Fibroblast of skin of left biceps (primary cell): ENCODE data around the gene SPTBN5.

Experiments
- DNase-seq, 2 experiments: peaks; one replicate each; pipeline ENCODE4 v3.0.0-alpha.2; 2013; ENCODE audit warnings: low read depth in 2 of 2

Gene SPTBN5

DNA sequence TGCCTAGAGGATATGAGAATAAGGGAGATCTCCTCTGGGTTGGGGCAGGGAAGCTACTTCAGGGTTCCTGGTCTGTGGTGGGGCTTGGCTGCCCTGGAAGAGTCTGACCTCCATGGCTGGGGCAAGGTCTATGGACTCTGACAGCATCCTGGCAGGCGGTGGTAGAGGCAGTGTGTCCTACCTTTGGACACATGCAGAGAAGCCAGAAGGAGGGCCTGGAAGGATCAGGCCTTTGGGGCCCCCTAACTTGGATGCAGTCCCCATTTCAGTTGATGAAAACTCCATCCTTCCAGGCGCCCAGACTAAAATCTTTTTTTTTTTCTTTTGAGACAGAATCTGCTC is 10.4 kb downstream of the SPTBN5 start:
- no peak for DNase-seq

DNA sequence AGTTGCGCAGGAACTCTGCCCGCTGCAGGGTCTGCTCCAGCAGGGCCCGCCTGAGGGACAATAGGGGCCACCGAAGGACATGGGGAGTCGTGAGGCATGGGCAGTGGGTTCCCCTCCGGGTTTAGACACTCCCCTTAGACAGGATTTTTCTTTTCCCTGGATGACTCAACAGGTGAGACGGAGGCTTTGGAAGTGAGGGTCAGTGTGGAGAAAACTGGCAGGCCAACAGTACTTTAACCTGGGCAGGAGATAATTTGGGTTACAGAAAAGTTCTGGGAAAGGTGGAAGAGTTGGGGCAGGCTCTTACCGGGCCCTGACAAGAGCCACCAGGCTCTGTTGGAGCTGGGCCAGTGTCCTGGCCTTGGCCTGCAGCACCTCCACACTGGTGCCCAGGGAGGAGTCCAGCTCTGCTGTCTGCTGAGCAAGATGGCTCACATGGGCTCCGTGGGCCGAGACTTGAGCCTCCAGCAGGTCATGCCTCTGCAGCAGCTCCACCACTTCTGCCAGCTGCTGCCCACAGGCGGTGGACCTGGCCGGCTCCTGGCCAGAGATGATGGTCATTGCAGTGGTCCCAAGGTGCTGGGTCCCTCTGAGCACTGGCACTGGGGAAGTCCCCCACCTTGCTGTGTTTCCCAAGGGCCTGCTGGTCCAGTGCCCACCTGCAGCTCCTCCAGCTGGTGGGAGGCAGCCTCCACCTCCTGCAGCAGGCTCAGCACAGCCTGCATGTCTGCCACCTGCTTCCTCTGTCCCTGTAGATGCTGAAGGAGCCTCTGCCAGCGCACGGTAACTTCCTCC is 11.0 kb downstream of the SPTBN5 start:
- no peak for DNase-seq

DNA sequence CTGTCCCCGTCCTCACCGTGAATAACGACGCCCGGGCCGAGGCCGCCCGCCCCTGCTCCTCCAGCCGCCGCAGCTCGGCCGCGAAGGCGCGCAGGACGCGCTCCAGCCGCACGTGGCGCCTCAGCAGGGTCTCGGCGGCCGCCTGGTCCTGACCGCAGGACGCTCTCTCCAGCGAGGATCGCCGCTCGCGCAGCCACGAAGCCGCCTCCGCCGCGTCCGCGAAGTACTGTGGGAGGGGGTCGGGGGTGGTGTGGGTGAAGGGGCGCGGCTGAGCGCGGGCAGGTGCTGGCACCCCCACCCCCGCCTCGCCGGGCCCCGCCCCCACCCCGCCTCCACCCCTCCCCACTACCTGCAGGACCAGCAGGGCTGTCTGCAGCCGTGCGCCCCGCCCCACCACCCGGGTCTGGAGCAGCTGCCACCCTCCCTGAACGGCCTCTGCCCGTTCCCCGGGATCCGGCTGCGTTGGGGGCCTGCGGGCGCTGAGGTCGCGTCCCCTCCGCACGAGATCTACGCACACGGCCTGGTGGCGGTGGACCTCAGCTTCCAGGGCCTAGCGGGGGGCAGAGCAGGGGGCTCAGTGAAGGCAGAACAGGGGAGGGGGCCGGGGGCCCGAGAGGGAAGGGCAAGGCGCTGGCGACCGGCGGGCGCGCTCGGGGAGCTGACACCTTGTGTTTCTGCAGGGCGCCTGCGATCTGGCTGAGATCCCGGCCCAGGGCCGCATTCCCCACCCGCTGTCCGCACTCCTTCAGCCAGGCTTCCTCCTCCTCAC is 11.7 kb downstream of the SPTBN5 start:
- no peak for DNase-seq

DNA sequence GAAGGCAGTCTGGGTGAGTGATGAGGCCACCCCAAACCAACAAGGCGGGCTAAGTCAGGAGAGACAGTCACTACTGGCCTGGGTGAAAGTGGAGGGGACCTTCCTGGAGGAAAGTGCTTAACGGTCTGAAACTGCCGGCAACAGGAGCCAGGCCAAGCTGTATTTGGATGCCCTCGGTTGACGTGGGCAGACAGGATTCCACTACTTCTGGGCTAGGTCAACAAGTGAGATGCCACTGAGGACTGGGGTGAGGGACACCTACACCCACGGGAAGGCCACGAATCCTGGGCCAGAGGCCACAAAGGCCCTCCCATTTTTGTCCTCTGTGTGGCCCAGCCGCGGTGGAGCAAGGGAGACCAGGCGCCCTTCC is 12.3 kb downstream of the SPTBN5 start:
- DNase-seq, result no peak

DNA sequence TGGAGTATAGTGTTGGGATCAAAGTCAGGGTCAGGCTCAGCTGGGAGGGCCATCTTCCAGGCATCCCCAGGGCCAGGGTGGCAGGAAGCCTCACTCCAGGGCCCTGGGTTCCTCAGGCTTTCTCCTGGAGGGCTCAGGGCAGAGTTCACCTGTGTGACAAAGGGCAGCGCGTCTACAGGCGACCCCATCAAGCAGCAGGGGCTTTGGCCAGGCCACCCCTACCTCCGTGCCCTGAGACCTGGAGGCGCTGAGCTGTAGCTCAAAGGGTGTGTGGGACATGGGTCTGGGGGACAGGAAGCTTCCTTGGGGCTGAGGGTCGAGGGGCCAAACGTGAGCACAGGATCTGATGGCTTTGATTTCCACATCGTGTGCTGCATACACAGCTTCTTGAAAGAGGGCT is 12.8 kb downstream of the SPTBN5 start:
- no peak for DNase-seq

DNA sequence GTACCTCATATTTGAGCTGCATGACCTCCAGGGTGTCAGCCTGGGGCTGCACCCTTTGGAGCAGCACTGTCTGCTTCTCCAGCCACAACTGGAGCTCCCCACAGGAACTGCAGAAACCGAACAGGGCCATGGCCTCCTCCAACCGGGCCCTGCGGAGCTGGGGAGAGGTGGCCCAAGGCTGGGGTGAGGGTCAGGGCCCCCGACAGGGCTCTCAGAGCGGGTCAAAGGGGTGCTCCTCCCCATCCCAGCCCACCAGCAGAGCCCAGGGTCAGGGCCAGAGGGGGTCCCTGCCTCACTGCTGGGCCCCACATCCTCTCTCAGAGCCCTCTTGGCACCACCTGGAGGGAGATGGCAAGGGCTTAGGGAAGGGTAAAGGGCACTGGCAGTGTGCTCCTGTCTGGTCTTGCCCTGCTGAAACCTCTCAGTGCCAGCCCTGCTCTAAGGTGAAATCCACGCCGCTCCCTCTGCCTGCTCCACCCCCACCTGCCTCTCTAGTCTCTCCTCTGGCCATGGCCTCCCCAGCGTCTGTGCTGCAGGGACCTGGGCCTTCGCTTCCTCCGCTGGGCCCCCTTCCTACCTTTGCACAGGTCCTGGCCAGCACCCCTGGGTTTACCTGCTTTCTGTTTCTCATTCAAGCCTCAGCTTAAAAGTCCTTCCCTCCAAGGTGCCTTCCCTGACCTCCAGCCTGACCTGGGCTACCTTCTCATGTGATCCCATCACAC is 13.5 kb downstream of the SPTBN5 start:
- DNase-seq, result no peak

DNA sequence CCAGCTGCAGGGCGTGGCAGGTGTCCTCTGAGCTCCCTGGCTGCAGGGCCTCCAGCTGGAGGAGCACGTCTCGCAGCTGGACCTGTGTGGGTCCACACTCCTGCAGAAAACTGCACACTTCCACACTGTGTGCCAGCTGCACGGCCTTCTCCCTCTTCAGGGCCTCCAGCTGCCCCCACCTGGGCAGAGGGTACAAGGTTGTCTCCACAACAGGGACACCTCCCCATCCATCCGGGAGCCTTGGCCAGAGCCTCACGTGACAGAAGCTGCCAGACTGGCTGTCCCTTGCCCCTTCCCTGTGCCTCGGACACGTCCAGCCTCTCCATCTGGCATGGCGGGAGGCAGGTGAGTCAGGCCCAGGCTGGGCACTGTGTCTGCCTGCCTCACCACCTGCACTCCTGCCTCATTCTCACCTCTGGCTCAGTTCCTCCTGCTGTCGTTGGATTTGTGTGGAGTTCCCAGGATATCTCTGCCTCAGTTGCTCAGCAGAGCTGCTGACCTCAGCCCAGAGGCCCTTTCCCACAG is 14.5 kb downstream of the SPTBN5 start:
- DNase-seq, result no peak

DNA sequence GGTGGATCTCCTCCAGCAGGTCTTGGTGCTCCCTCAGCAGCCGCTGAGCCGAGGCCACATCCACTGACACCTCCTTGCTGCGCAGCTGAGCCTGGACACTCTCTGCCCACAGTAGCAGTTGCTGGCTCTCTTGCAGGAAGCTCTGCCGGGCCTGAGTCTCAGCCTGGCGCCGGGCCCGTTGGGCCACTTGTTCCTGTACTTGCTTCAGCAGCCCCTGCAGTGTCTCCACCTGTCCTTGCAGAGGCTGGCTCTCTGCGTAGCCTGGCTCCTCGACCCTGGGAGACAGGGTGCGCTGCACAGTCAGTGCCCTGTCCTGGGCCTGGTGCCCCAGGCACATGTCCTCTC is 15.5 kb downstream of the SPTBN5 start:
- DNase-seq, result no peak

DNA sequence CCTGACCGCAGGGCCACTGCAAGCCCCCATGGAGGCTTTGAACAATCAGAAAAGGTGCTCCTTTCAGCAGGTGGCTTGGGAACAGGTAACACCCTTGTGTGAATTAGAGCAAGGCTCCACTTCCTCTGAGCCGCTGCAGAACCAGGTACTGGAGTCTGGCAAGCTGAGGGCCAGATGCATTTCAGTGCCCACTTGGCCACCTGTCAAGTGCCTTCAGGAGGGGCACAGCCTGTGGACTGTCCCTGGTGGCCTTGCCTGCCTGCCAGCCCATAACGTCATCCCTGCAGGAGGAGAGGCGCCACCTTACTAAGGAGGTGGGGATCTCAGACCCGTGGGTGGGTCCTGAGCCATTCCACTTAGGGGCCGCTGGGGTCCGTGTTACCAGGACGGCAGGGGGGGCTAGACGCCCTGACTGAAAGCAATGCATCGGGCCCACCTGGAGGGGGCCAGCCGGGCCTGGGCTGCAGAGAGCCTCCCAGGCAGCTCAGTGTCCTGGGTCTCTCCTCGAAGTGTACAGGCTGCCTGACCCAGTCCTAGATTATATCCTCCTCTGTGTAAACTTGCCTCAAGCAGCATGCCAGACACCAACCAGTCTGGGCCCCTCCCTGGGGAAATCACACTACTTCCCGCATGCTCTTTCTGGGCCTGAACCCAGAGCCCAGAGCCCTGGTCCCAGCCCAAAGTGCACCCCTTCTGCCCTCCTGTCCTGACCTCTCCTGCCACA is 16.1 kb downstream of the SPTBN5 start:
- no peak for DNase-seq

DNA sequence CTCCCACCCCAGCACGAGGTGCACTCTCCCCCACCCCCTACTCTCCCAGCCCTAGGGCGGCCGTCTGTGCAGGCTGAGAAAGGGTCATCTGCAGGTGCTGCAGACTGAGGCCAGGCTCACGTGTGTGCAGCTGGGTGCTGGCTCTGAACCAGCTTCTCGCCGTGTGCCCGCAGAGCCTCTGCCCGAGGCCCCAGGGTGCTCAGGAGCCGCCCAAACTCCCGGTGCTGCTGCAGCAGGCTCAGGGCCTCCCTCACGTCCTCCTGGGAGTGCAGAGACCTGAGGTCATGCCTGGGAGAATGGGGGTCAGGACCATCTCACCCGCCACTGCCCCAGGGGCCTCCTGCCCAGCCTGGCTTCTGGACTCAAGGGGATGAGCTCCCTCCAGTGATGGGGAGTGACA is 17.2 kb downstream of the SPTBN5 start:
- no peak for DNase-seq

DNA sequence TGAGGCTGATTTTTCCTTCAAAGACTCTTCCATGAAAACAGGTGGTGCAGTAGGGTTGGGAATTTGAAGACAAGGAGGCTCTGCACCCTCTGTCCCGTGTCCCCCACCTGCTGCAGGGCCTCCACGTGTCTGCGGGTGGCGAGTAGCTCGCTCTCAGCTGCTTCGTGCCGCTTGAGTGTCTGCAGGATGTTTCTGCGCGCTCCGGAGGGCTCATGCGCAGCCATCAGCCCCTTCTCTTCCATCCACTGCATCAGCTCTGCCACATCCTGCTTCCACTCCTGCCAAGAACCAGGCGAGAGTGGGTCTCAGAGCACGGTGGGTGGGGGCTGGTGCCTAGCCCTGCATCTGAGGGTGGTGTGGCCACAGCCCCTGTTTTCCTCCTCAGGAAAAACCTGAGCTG is 17.8 kb downstream of the SPTBN5 start:
- no peak for DNase-seq

DNA sequence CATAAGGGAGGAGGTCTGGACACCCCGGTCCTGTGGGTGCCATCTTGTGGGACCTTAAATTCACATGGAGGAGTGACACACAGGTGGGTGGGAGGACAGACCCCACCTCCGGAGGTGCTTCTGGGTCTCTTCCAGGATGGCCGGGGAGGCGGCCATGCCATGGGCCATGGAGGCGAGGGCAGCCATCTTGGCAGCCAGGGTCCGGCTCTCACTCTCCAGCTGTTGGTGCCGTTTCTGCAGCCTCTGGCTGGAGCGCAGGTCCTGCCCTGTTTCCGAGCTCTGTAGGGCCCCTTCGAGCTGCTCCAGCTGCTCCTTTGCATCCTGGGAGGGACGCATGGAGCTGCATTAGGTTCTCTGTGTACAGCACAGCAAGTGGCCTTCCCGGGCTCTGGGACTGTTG is 19.1 kb downstream of the SPTBN5 start:
- no peak for DNase-seq

DNA sequence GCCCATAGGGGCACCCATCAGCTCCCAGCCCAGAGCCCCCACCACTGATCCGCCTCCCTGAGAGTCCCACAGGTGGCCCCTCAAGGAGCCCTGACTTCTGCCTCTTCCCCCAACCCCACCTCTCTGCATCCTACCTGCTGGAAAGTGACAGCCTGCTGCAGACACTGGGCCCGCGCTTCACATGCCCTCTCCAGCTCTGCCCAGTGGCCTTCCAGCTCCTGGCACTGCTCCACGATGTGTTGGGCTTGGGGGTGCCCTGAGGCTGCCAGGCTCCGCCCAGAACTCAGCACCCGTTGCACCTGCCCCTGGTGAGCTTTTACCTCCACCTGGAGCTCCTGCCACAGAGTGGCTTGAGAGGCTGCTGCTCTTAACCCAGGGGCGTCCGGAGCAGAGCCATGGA is 20.1 kb downstream of the SPTBN5 start:
- DNase-seq, result no peak

DNA sequence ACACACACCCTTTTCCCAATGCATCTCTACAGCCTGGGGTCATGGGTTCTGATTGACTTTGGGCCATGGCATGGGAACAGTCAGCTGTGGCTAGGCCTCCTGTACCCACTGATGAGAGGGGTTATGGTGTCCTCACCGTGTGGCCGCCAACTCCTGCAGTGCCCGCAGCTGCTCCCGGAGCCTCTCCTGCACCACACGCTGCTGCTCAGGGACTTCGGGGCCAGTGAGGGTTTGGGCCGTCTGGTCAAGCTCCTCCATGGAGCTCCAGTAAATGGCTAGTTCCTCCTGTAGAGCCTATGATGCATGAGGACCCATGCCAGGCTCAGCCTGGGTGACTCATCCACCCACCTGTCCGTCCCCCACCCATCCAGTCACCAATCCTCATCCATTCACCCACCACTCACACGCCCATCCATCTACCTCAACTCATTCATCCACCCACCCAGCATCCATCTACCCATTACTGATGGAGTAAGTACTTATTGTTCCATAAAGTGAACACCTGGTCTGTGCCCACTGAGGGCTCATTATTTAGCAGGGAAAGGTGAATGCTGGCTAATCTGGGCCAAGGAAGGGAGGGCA is 21.6 kb downstream of the SPTBN5 start:
- DNase-seq, result no peak

DNA sequence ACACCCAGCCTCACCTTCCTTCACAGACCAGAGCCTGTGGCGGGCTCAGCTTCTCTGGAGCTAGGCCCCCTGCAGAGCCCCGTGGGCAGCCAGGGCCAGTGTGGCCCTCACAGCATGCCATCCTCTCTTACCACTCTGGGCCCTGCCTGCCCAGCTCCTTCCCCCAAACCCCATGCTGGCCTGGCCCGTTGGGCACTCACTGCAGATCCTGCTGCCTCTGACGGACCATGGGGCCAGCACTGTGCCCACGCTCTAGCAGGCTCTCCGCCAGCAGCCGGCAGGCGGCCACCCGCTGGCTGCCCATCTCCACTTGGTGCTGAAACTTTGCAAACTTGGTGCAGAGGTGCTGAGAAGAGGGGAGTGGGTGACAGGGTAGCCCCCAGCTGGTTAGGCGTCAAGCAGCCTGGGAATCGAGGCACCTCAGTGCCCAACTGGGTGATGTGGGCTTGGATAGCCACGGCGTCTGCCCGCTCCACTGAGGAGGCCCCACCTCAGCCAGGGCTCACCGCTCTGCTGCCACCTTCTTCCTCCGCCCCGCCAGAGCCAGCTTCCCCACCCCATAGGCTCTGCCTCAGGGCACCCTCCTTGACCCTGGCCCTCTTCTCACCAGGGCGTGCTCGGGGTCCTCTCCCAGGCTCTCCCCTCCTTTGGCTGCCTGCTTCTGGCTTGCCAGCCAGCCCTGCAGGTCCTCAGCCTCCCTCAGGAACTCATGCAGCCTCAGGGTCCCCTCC is 22.5 kb downstream of the SPTBN5 start:
- DNase-seq, result no peak

DNA sequence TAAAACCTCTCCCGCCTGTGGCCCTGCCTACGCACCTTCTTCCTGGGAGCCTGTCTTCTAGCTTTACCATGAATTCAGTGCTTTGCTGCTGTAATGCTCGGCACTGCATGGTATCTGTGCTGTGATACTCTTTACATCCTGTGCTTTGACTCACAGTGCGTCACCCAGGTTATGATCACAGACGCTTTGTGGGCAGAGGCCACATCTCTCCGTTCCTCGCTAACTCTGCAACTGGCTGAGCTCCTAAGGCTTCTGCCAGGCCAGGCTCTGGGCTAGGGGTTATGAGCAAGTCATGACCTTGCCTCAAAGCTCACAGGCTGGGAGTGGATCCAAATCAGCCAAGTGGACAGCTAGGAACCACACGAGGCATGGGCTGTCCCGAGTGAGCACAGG is 23.2 kb downstream of the SPTBN5 start:
- DNase-seq, result no peak

DNA sequence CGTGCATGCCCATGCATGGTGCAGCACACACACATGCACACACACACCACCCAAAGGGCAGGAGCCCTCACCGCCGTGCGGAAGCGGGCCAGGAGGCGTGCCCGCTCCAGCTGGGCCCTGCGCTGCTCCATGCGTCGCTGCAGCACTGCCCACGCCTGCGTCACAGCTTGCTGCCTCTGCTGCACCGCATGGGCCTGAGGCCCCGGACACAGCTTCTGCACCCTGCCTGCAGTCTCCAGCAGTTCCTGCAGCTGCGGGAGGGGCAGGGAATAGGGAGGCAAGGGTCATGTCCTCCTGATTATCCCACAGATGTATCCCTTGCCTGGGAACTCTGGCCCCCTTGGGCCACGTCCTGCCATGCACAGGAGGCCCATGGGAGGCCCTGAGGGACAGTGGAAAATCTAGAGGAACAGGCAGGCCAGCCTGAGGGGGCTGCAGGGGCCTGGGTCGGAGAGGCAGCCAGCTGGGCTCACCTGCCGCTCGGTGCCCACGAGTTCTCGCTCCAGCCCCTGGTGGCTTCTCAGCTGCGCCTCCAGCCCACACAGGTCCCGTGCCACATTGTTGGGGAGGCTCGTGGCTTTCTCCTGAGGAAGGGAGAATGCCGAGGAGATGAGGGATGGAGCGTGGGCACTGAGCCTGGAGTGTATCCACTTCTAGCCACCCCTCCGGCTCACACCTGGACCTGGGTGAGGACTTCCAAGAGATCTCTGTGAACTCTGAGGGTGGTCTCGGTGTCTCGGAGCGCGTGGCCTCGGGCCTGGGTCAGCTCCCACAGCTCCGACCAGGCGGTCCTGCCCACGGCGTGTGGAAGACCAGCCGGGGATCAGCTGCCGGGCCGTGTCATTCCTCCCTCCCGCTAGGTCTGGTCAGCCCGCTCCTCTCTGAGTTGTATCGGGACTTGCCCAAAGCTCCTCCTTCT is 23.8 kb downstream of the SPTBN5 start:
- DNase-seq, result no peak

DNA sequence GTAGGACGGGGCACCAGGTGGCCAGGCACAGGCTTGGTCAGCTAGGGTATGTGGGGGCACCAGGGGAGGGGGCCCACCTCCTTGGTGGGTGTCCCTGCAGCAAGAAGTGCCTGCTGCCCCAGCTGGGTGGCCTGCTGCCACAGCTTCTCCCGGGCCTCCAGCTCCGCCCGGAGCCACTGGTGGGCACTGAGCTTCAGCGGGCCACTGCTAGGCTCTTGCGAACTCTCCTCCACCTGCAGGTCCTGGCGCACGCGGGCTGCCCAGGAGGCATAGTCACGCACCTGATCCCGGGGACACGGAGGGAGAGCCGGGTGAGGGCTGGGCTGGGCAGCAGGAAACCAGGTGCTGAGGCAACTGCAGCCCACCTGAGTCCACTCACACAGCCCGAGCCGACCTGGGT is 25.5 kb downstream of the SPTBN5 start:
- DNase-seq, result no peak

DNA sequence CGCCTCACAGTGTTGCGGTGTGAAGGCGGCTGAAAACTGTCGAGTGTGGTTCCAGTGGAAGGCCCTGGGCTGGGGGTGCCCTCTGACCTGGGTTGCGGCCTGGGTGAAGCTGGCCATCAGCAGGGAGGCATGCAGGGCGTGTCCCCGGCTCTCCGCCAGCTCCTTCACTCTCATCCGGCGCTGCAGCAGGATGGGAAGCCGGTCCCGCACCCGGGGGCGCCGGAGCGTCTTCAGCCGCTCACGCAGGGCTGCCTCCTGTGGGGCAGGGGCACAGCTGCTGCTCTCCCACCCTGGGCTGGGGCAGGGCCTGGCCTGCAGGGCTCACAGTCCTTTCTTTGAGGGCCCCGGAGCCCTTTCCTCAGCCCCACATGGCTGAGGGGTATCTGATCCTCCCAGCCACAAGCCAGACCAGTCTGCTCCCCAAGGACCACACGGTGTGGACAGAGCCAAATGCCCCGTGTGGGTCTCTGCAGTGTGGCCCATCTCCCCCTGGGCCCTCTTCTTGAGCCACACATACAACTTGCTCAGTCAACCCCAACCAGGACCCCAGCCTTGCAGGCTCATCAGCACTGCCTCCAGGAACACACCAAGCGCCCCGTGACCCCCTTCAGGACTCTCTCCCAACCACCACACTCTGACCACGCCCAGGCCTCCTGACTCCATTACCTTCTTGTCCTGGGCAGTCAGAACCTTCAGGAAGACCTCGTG is 26.8 kb downstream of the SPTBN5 start:
- DNase-seq, result no peak
